HG03064 (cell line): Measurements from ENCODE around the gene PNMA1.

Source experiments
- ATAC-seq: cut with Tn5 transposase; IDR thresholded peaks from one replicate; pipeline ENCODE4 v1.9.1; 2021; ENCODE audit warnings: low read depth; ENCODE audit not compliant: unreplicated experiment

The PNMA1 gene

DNA sequence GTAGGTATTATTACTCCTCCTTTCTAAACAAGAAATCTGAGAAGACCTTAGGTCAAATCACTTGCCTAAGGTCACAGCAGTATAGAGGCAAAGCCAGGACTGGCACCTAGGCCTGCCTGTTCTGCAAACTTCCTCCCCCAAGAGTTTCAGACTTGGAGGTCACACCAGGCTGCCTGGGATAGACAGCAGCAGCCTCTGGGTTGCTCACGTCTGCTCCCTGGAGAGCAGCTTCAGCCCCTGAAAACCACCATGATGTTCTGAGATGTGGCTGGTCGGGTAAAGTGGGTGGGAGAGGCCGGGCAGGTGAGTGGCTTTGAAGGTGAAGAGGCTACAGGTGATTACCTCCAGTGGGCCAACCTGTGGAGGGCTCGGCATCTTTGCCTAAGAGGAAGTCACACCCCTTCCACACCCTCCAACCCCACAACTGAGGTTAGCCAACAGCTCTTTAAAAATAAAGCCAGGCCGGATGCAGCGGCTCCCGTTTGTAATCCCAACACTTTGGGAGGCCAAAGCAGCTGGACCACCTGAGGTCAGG is 37.0 kb upstream of the PNMA1 start:
- no peak for ATAC-seq

DNA sequence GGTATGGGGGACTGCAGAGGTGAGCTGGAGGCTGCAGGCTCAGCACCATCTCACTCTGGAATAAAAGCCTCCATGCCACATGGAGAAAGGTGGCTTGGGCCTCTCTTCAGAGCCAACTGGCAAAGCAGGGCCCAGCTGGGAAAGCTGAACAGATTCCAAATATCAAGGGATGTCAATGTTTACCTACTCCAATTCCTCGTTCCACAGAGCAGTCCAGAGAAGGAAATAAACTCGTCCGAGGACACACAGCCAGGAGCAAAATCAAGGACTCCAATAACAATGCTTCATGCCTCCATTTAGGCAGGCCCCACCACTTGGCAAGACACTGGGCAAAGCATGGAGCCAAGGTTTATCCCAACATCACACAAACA is 36.3 kb upstream of the PNMA1 start:
- no peak for ATAC-seq

DNA sequence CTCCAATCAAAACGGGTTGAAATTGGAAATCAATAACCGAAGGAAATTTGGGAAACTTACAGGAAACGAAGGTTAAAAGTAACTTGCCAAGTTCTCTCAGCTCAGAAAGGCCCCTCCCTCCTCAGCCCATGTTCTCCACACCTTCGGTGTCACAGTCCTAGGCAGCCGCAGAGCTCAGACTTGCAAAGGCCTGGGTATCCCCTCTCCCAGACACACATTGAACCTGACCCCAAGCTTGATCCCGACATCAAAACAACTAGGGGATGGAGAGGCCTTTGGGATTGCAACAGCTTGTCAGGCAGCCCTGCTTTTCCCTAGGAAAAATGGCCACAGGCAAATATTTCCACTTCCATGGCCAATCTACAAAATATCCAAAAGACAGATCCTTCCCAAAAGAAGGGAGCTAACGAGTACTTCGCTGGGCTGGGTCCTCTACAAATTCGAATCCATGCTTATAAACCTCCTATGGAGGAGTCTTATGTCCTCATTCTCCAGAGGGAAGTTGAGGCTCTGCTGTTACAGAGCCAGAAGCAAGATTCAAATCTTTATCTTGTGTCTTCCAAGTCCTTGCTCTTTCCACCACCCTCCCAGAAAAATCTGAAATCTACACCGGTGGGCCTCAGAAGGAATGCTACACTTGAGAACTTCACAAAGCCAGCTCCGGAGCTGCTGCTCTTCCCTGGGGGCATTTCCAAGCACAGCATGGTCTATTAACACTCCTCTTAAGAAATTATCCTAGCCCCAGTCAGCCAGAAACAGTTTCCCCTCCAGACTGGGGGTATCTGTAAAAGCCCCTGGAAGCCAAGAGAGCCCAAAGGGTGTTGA is 35.7 kb upstream of the PNMA1 start:
- no peak for ATAC-seq

DNA sequence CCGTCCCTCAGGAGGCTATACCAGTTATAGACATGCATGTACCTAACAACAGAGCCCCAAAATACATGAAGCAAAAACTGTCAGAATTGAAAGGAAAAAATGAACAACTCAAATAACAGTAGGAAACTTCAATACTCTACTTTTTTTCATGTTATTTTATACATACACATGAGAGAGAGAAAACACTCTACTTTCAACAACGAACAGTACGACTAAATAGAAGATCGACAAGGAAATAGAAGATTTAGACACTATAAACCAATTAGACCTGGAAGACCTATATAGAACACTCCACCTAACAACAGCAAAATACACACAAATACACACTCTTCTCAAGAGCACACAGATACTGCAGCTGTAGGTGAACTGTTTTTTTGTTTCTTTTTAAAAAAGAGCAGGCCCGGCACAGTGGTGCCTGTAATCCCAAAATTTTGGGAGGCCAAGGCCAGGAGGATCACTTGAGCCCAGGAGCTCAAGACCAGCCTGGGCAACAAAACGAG is 34.7 kb upstream of the PNMA1 start:
- no peak for ATAC-seq

DNA sequence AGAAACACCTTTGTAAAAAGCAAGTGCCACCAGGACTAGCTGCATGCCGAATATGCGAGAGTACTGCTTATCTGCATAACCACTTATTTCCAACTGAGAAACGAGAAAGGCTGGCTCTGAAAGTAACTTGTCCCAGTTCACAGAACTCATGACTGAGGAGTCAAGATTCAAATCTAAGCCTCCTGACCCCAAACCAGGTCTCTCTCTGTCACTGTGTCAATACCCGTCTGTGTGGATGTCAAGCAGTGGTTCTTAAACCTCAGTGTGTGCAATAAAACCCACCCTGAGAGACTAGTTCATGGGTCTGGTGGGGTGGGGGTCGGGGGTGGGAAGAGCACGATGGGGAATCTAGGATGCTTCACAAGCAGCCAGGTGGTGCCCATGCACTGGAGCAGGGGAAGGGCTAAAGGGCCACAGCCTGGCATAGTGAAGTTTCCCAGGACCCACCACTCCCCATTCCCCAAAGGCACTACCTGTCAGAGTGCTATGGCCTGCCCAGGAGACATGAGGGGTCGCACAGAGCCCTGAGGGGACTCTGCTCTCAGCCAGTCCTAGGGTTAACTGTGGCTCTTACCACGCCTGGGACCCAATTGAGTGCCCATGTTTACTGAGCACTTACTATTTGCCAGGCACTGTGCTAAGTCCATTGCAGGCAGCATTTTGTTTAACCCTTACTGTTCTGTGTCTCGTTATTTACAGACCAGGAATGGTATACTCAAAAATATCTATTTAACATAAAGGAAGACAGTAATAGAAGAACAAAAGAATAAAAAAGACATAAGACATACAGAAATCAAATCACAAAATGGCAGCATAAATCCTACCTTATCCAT is 33.4 kb upstream of the PNMA1 start:
- no peak for ATAC-seq

DNA sequence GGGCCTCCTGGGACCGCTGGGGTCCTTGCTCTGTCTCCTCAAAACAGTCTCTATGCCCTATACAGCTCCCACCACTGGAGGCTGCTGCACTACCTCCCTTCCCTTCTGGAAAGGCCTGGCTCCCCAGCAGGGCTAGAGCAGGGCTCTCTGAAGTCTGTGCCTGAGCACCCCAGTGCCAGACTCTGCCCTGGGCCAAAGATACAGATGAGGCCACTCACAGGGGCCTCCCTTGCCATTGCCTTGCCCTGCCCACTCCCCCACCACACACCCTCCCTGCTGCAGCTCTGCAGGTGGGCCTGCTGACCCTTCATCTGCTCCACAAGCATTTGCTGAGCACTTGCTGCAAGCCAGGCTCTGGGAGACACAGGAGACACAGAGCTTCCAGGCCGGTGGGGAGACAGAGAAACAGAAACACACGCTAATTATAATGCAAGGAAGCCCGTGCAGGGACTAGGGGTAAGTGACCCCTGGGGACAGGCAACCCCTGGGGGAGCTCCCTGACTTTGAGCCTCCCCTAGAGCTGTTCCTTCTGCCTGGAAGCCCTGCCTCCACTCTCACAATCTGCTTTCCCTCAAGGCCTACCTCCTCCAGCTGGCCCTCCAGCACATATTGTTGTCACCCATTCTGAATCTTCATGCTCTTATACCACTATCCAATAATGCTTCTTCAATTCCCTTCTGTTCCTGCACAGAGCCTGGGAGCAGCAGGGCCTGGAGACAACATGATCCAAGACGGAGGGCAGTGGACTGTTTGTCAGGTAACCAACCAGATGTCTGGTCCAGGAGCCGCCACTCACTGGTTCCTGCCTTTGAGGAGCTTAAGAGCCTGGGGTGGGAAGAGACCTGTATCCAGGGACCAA is 32.6 kb upstream of the PNMA1 start:
- no peak for ATAC-seq

DNA sequence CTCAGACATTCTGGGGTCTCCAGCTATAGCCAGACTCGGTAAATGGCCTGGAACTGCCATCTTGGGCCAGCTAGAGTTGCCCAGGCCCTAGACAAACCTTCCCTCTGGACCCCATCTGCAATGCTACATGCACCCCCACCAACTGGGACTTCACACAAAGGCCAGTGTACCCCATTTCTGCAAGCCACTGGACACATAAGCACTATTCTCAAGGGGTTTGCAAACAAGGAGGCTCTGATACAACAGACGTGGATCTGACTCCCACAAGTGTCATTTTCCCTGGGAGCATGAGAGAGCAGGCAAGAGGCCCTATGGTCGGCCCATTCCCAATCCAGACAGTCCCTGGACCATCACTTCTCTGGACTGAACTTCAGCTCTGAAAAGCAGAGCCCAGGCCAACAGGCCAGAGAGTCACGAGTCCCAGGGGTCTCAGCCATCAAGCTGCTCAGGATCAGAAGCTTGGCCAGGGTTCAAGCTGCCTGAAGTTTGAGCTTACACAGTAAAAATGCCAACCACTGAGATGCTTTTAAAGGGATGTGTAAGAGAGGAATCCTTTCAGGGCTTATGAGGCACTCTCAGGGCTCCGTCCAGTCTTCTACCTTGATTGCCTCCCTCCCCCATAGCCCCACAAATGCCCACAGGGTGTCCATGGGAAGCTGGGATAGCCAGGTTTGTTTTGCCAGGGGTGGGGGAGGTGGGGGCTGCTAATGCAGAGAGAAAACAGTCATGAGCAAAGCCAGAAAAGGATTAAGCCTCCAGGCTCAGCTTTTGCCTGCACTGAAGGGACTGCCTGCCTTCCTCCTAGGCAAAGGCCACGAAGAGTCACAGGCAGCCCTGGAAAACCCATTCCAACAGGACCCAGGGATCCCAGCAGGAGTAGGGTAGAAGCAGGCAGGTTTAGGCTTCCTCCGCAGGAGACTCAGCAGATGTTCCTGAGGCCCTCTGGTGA is 31.7 kb upstream of the PNMA1 start:
- ATAC-seq, result no peak

DNA sequence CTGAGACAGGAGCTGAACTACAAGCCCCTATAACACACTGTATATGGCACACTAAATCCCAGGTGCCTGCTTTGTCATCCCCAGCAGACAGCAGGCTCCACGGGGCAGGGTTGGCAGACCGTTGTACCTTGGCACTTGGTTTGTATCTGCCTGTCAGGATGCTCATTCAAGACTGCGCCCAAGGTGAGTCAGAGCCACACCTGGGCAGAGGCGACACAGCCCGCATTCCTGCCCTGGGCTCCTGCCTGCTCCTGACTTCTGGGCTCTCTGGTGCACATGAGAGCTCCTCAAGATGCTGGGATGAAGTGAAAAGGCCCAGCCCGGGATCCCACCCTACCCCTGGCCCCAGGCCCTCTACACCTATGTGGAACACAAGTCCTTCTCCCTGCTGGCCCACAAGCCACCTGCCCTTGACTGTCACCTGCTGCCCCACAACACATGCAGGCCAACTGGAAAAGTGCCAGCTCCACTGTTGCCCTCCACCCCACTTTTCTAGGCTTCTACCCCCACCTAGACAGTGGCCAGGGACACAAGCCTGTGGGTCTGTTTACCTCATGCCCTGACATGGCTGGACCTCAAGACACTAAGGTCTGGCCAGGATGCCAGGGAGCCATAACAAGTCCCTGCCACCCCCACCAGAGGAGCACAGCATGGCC is 30.8 kb upstream of the PNMA1 start:
- no peak for ATAC-seq

DNA sequence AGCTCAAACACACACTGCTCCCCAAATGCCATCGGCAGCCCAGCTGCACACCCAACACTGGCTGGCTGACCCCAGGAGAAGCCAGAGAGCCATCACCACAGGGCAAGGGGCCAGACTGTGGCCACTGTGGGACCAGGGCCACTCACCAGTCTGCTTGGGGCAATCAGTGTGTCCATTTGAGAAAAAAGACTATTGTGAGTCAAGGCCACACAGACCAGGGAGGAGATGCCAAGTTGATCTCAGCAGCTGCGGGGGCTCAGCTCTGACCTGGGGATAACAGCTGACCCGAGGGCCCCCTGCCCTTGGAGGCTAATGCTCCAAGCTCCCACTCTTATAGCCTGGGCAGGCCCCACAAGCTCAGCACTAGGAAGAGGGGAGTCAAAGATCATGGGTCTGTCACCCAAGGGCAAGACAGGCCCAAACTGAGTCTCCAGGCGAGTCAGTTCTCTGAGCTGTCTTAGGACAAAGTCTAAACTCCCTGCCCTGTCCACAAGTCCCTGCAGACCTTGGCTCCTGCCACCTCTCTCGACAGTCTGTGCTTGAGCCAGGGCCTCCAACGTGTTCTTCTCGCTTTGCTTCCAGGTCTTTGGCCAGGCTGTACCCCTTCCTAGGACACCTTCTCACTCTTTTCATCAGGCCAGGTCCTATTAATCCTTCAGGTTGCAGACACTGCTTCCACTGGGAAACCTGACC is 30.1 kb upstream of the PNMA1 start:
- no peak for ATAC-seq

DNA sequence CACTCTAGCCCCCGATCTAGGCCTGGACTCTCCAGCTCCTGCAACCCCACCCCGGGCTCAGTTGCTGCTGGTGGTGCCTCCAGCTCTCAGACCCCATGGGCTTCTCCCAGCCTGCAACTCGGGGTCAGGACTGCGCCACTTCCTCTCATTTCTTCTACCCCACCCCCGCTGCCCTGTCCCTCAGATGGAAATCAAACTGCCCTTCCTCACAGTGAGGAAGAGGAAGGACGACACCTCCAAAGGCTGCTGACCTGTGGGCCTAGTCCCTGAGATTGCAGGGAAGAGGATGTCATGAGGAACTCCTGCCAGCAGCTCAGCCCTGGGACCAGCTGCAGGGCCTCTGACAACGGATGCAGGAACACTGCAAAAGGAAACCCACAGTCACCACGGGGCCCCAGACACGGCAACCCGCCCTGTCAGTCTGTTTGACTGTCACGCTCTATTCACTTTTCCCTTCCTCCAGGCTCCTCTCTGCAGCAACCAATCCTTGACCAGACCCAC is 29.3 kb upstream of the PNMA1 start:
- ATAC-seq, result peak; percentile 47

DNA sequence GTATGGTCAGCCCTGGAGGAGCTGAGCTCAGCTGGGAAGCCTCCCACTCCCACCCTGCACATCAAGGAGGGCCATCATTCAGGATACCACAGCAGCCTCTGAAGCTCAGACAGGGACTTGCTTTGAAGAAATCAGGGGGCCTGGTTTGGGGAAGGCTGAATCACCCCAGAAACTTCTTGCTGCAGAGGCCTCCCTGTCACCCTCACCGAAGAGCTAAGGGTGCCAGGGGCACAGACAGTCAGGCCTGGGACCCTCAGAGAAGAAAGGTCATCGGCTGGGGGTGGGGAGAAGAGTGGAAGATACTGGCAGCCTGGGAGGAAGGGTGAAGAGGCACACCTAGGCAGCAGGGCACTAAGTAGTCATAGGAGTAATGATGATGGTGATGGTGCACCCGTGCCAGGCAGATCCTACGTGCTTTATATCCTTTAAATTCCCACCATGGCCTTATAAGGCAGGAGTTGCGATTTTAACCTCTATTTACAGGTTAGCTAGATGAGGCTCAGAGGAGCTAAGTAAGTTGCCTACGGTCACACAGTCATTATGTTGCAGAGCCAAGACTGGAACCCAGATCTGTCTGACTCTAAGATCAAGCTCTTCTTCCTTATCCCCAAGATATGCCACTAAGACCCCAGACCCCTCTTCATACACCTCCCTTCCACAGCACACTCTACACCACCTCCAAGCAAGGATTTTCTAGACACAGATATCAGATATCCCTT is 28.5 kb upstream of the PNMA1 start:
- ATAC-seq, result no peak

DNA sequence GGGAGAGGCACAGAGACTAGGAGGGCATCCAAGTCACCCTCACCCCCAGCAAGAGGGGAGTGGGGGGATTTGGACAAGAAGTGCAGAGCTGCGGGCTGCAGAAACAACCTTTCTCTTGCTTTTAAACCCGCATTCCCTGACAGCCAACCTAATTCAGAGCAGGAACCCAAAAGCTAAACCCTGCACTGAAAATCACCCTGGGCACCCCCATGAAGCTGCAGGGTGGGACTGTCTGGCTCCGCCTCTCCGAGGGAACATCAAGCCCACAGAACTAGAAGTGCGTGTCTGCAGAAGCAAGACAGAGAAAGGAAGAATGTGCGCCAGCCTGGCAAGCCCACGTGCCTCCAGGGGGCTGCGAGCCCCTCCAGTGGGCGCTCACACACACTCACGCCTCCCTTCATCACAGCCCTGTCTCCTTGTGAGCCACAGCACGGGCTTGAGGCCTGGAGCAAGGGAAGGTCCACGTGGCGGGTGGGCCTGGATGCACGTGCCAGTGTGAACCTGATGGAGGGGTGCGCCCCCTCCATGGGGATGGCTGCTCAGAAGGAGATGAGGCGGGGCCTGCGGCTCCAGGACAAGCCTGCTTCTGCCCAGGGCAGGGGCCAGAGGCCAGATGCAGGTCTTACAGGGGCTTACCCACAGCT is 27.8 kb upstream of the PNMA1 start:
- no peak for ATAC-seq

DNA sequence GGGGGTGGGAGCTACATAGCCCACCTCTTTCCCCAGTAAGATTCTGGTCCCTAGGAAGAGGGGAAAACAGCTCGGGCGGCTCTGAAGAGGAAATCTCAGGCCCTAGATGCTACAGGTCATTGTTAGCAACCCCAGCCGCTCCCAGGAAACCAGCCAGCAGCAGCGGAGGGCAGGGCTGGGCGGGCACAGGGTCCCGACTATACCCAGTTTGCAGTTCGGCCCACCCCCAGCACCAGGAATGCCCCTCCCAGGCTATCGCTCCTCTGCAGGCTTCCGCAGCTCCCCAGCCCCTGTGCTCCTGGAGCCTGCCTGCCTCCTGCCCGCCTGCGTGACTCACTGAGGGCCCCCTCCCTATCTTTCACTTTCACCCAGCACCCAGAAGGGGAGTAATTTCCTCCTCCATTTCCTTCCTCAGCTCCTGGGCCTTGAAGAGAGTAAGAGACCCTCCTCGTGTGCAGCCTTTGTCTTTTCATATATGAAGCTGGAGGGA is 27.2 kb upstream of the PNMA1 start:
- no peak for ATAC-seq

DNA sequence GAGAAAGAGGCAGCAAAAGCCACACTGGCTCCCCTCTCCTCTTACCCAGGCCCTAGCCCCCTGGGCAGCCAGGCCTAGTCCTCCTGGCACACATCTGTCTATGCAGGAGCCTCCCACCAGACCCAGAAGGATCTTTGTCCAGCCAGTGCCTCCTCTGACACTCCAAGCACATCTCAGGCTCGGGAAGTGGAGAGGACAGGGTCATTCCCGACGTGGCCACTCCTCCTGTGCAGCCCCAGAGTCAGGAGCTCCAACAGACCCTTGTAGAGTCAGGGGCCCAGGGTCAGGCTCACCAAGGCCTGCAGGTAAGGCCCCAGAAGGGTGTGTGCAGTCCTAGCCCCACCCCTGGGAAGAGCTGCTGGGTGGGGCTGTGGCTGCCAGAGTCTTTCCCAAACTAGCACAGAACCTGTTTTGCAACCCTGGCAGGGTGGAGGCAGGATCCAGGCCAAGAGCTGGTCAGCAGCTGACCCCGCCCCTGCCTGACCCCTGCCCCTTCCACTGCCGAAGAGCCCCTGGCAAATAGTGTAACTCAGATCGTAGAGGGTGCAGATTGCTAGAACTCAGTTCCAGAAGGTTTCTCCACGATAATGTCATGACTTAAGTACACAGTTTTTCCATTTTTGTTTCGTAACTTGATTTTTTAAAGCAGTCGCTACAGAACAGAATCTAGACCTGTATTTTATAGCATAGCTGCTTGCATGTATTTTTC is 26.6 kb upstream of the PNMA1 start:
- no peak for ATAC-seq

DNA sequence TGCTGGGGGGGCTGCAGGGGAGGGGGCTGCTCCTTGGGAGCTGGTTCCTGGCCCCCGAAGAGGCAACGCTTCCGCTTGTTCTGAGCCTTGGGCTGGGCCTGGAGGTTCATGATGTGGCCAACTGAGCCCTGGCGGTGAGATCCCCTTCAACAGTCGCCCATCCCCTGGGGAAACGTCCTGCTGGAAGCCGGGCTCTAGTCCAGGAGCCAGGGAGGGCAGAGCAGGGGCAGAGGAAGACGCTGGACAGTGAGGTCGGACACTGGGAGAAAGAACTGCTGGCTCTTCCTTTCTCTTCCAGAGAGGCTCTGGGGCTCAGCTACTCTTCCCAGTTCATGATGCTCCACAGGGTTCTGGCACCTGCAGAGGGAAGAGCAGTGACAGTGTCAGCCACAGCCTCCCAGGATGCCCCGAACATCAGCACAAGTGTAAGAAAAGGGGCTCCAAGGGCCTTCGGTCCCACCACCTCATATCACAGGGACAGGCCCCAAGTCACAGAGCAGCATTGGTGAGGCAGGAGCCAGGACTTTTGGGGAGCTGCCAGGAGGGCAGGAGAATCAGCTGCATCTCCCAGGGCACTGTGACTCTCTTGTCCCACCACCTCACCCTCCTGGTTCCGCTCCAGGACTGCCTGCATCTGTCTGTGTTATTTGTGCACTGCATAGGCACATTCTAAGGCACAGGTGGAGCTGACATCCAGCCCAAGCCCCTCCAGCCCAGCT is 25.9 kb upstream of the PNMA1 start:
- ATAC-seq, result no peak
